Non-pigmented ciliary epithelial cell (primary cell): ENCODE measurements around the gene RIN3.

Experiments used
- DNase-seq: peaks from one replicate; pipeline ENCODE4 v3.0.0-alpha.2; 2010; ENCODE audit warnings: low read depth

RIN3 gene

GRCh38 chr14:92578511-92578910, 64.9 kb downstream of the RIN3 start:
- DNase-seq, result no peak

- DNase-seq, result no peak
Measured at GRCh38 chr14:92579244-92579936, 65.8 kb downstream of the RIN3 start.

DNA sequence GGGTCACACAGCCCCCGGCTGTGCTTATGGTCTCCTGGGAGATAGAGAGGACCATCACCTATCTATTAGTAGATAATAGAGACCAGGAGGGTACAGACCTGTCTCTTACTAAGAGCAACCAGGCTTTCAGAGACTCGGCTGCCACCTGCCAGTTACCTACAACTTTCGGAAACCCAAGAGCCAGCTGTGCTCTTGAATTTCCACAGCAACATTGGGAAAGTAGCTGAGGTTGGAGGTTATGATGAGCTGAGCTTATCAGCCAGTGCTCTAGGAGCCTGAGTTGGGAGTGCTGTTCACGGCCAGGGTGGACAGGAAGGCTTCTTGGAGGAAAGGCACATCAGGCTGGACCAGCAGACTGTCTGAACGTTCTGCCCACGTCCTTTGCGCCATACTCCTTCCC, 67.6 kb downstream of the RIN3 start:
- no peak for DNase-seq

DNA sequence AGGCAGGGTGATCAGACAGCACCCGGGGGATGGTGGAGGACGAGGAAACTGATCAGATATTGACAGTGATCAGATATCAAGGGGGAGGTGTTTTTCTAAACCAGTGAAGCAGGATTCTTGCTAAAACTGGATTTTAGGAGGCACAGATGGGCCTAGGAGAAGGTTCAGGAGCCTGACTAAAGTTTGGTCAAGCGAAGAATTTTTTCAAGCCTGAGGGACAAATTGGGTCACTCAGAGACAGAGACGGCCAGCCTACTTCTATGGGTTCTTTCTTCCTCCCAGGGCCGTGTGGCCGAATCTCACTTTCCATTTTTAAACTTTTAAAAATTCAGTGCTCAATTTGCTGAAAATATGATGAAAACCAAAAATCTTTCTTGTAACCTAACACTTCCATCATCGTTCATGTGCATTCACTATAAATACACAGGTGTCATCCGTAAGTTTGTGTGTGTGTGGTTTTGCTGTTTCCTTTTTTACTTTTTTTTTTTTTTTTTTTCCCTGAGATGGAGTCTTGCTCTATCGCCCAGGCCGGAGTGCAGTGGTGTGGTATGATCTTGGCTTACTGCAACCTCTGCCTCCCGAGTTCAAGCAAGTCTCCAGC, 68.5 kb downstream of the RIN3 start:
- no peak for DNase-seq

GRCh38 chr14:92582706-92583452, 69.3 kb downstream of the RIN3 start:
- DNase-seq, result no peak

GRCh38 chr14:92584220-92584619, 70.6 kb downstream of the RIN3 start:
- DNase-seq, result no peak

DNA sequence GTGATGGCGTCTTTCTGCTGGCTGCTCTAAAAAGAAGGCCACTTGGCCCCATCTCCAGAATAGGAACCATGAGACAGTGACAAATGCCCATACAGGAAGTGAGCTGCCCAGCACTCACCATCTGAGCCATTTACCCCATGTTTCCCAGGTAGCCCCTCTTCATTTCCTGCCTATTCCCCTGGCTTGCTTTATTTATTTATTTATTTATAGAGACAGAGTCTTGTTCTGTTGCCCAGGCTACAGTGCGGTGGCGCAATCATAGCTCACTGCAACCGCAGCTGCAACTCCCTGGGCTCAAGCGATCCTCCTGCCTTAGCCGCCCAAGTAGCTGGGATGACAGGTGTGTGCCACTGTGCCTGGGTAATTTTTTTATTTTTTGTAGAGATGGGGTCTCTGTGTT, 71.2 kb downstream of the RIN3 start:
- DNase-seq, result no peak

DNA sequence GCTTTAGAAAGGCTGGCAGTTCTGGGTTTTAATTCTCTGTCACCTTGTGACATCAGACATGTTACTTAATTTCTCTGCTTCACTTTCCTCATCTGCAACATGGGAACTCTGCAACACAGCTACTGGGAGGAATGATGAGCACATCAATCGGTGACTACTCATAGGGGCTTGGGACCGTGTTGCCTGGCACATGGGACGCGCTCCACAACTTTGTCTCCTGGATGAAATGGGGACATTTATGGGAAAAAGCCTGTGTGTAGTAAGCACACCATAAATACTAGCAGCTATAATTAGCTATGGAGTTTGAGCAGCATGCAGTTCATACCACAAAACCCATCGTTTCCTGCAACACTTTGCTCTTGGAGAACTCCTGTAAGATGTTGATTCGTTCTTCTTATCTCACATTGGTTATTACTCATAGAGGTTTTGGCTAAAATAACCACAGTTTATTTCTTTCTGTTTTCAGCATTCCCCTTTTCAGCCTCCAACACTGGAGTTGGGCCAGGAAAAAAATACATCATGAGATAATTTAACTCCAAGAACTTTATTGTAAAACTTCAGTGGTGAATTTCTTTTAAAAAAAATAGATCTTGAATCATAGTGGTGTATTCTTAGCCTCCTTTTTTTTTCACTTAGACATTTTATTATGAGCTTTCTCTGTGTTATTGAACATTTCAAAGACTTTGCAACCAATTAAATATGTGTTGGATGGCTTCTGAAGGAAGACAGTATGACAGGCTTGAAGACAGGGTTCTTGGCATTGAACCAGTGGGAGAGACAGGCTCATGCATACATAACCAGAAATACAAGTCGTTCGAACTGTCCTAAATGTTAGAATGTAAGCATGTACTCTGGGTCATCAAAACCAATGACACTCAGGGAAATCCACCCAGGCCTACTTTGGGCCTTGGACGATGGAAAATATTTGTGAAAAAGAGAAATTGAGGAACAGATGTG, 72.7 kb downstream of the RIN3 start:
- DNase-seq, result peak; percentile 95

GRCh38 chr14:92586963-92587699, 73.5 kb downstream of the RIN3 start:
- no peak for DNase-seq

GRCh38 chr14:92587700-92588085, 74.1 kb downstream of the RIN3 start:
- DNase-seq, result no peak

- DNase-seq, result no peak
Measured at GRCh38 chr14:92589213-92589852, 75.8 kb downstream of the RIN3 start.

DNA sequence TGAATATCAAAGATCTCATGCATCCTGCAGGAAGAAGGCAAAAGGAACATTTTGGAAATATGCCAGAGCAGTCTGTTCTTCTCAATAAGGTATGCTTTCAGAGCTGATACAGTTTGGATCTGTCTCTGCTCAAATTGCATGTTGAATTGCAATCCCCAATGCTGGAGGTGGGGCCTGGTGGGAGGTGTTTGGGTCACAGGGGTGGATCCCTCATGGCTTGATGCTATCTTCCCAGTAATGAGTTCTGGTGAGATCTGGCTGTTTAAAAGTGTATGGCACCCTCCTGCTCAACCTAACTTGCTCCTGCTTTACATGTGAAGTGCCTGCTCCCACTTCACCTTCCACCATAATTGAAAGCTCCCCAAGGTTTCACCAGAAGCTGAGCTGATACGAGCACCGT, 76.6 kb downstream of the RIN3 start:
- no peak for DNase-seq

DNA sequence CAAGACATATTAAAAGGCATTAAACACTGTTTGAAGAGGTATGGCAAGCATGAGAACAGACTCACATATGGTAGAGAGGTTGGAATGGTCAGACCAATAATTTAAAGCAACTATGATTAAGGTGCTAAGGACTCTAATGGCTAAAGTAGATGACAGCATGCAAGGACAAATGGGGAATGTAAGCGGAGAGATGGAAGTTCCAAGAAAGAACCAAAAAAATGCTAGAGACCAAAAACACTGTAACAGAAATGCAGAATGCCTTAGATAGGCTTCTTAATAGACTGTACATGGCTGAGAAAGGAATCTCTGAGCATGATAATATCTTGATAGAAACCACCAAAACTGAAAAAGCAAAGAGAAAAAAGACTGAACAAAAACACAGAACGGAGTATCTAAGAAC, 77.4 kb downstream of the RIN3 start:
- DNase-seq, result no peak

DNA sequence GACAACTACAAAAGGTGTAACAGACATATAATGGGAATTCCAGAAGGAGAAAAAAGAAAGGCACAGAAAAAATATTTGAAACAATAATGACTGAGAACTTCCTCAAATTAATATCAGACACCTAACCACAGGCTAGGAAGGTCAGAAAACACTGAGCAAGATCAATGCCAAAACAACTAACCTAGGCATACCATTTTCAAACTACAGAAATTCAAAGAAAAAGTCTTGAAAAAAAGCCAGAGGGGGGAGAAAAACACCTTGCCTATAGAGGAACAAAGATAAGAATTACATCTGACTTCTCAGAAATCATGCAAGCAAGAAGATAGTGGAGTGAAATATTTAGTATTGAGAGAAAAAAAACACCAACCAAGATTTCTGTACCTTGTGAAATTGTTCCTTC, 77.8 kb downstream of the RIN3 start:
- no peak for DNase-seq

GRCh38 chr14:92595267-92595666, 81.7 kb downstream of the RIN3 start:
- DNase-seq, result no peak

DNA sequence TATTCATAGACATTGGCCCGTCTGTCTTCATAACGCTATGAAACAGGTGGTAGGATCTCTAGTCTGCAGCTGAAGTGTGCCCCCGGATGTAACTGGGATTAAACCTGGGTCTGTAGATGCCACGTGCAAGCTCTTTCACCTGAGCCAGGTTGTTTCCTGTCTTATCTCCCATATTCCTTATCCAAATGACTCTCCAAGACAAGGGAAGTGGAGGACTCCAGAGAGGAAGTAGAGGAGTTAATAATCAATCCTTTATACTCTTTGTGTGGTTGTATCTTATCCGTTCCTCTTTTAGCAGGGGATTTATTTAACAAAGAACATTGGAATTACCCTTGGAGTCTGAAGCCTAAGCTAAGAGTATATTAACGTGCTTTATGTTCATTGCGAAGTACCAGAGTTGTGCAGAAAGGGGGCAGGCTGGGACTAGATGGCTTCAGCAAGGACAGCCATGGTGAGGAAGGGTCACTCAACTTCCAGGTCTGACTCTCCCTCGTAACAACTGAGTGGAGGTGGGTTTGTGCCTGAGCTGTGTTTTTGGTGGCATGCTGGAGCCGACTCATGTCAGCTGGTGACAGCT, 82.8 kb downstream of the RIN3 start:
- DNase-seq, result no peak

DNA sequence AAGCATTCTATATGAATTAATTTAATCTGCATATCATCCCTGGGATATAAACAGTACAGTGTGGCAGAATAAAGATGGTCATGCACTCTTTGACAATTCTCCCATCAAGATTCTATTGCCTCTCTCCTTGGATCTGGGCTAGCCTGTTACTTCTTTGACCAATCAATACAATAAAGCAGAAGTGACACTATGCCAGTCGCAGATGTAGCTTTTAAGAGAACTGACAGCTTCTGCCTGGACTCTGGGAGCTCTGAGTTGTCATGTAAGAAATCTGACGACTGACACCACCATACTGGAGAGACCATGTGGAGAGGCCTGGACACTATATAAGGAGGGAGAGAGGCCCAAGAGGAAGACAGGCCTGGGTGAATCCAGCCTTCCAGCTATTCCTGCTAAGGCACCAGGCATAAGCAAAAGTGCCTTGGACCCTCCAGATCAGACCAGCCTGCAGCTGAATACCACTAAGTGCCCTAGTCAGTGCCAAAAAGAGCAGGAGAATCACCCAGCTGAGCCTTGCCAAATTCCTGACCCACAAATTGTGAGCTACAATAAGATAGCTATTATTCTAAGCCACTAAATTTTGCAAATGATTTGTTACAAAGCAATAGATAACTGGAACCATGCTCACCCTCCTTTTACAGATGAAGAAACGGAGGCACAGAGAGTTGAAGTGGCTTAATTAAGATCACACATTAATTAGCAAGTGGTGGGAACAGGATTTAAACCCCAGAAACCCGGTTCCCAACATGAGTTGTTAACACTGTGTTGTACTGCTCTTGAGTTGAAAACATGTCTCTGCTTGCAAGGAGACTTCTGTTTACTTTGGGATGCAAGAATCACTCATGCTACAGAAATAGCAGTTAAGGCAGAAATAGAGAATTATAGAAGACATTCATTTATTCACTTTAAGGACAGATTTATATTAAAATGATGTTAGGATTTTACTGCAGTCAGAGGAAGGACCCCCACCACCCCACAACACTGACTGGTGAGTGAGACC, 84.6 kb downstream of the RIN3 start:
- DNase-seq, result no peak

GRCh38 chr14:92599811-92600210, 86.2 kb downstream of the RIN3 start:
- DNase-seq, result no peak

GRCh38 chr14:92600318-92601053, 86.9 kb downstream of the RIN3 start:
- DNase-seq, result peak; percentile 40
